H1 (cell line): ENCODE results near the gene FAM81B. TPM values are rescaled to one million over a fixed set of nuclear protein-coding genes. Genes with fewer than 3 reads are reported as not detected.

Experiments
- BCL11A ChIP-seq, 2 experiments: IDR thresholded peaks; one replicate each; pipeline ENCODE4 v1.6.1; 2011; ENCODE audit warnings: low read depth in 2 of 2, low read length in 2 of 2, mild to moderate bottlenecking in 2 of 2
- BRCA1 ChIP-seq: IDR thresholded peaks from 2 replicates; pipeline ENCODE4 v1.6.1; 2012; ENCODE audit warnings: low read depth, low read length, improper control_type of control experiment
- CBX5 ChIP-seq: fragments of 300-800, 300-1000 bp; sonication (generic); IDR thresholded peaks from 2 replicates; pipeline ENCODE4 v1.7.1; 2016; ENCODE audit warnings: antibody characterized with exemption, low read length, low read depth
- E2F6 ChIP-seq: IDR thresholded peaks from 2 replicates; pipeline ENCODE4 v1.6.1; 2012; ENCODE audit warnings: inconsistent platforms
- KDM1A ChIP-seq: fragments of 200-600, 300-600 bp; sonication (generic); IDR thresholded peaks from 2 replicates; pipeline ENCODE4 v1.7.1; 2016; ENCODE audit warnings: mild to moderate bottlenecking, low read length, borderline replicate concordance
- SRF ChIP-seq: IDR thresholded peaks from 2 replicates; pipeline ENCODE4 v1.6.1; 2011; ENCODE audit warnings: mild to moderate bottlenecking, low read depth, low read length, moderate library complexity
- TEAD4 ChIP-seq: IDR thresholded peaks from 2 replicates; pipeline ENCODE4 v1.6.1; 2012; ENCODE audit warnings: low read depth, low read length, inconsistent platforms, mixed read lengths
- polyA plus RNA-seq, 7 experiments: library from polyadenylated mRNA; depleted of rRNA in 3 of 7; stranded (reverse) in 5 of 7; unstranded in 2 of 7; fragments of >200 nt in 5 of 7; fragments of 200-250 nt in 2 of 7; gene quantifications; 1 replicate in 5 of 7; 2 replicates in 1 of 7; 4 replicates in 1 of 7; pipeline versions ENCODE4 v1.2.1 to v1.2.3, GENCODE V29; 2011 to 2013; ENCODE audit warnings: missing spikeins in 2 of 7, mixed read lengths in 2 of 7
- total RNA-seq: library from RNA; stranded (reverse); fragmentation: NEBNext Ultra II Directional; extraction: Animal tissue kit (Norgen Biotek cat#: 25700); gene quantifications from 2 replicates; pipeline ENCODE4 v1.2.1, GENCODE V29; 2021

The FAM81B gene
- total and polyA plus RNA-seq, 2 of the 8 experiments (the other 6 are each of a cell fraction or from before 2014, with no cell fraction given), result not detected

GRCh38 chr5:95352691-95353090 lies 38.5 kb upstream of the FAM81B start (continued):
- TF ChIP-seq TEAD4 (no peak), E2F6 (no peak), SRF (no peak), BCL11A (IDR thresholded peaks at IDR 0.05; ENCODE audit: low read depth in 2 of 2, low read length in 2 of 2) (no peak), BRCA1 (no peak), KDM1A (no peak), CBX5 (no peak)
- TF ChIP-seq, all 59 proteins: peak for 0
